GM12874 (cell line): ENCODE measurements around the gene PPFIA1.

Source experiments
- TF ChIP-seq, protein P1 (sequence below): IDR thresholded peaks from 2 replicates; pipeline ENCODE4 v1.5.1; 2011; ENCODE audit warnings: low read depth, mild to moderate bottlenecking, control low read depth, low read length, moderate library complexity; ENCODE audit not compliant: insufficient read depth

PPFIA1 gene

DNA sequence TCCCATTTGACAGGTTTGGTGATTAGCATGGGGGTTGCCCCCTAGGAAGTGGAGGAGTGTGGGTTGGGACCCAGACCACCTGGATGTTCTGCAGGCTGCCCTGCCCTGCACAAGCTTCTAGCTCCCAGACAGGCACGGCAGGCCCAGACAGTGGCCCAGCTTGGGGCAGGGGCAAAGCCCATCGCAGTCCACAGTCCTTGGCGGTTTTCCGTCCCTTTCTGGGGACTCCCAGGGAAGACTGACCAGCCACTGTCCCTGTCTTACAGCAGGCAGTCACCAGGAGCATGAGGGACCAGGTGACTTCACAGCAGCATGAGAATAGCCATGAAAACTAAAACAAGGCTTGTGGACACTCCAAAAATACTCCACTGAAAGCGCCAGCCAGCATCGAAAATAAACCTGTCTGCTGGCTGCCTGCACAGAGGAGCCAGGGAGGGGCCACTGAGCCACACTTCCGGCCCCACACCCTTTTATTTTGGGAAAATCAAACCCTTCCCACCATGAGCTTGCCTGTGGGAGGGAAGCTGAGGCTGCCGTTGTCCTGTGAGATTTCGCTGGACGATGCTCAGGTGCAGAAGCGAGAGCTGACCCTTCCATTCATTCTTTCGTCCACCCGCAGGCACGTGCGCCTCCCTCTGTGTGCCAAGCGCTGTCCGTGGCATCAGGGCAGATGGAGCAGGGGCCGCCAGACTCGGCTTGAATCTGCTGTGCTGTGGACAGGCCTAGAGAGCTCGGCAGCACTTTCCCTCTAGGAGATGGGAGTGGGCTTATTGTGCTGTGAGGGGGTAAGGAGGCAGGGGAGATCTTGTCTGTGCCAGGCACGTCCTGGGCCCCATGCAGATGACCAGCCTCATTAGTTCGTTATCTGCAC, 39.4 kb upstream of the PPFIA1 start:
- TF ChIP-seq, protein P1, sequence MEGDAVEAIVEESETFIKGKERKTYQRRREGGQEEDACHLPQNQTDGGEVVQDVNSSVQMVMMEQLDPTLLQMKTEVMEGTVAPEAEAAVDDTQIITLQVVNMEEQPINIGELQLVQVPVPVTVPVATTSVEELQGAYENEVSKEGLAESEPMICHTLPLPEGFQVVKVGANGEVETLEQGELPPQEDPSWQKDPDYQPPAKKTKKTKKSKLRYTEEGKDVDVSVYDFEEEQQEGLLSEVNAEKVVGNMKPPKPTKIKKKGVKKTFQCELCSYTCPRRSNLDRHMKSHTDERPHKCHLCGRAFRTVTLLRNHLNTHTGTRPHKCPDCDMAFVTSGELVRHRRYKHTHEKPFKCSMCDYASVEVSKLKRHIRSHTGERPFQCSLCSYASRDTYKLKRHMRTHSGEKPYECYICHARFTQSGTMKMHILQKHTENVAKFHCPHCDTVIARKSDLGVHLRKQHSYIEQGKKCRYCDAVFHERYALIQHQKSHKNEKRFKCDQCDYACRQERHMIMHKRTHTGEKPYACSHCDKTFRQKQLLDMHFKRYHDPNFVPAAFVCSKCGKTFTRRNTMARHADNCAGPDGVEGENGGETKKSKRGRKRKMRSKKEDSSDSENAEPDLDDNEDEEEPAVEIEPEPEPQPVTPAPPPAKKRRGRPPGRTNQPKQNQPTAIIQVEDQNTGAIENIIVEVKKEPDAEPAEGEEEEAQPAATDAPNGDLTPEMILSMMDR: no peak

GRCh38 chr11:70233034-70233433, 37.5 kb upstream of the PPFIA1 start:
- TF ChIP-seq, protein P1: no peak

DNA sequence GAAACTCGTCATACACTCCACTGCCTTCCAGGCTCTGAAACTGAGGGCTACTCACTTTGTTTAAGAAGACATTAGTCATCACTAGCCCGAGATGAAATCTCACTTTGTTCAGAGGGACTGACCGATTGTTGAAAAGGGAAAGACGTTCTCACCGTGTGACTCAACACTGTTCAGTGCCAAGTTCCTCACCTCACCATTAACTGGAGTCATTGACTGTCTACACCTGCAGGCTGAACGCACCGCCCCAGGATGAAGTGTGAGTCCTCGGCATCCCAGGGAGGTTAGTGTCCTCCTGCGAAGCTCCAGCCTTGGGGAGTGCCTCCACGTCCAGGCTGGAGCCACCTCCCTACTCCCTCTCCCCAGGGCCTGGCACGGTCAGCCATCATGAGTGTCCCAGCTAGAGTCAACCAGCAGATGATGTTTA, 37.0 kb upstream of the PPFIA1 start:
- TF ChIP-seq, protein P1: no peak

DNA sequence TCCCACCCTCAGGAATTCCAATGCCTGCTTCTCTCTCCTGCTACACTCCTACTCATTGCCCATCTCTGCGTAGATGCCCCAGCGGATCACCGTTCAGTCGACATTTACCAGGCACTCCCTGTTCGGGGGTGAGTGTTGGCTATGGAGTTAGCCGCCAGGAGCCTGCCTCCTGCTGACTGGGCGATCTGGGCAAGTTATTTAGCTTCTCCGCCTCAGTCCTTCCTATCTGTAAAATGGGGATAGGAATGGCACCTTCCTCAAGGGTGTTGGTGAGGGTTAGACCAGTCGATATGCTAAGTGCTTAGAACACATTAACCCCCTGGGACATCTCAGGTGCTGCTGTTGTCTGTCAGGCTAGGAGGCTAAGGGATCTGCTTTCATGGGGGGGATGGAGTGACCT, 36.5 kb upstream of the PPFIA1 start:
- TF ChIP-seq, protein P1: no peak

DNA sequence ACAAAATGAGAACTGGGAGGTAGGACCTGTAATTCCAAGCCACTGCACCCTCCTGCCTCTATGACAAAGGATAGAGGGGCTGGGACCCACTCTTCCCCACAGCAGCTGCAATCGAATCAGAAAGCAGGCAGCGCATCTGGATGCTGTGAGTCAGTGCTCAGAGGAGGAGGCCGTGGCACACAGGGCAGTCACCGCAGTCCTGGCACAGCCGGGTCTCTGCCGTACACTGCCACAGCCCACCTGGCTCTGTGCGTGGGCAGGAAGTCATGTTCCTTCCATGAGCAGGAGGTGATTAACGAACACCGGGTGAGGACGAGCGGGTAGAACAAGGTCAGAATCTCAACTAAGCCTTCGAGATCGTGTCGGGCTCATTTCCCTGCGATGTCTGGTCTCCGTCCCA, 30.2 kb upstream of the PPFIA1 start:
- TF ChIP-seq, protein P1: no peak

- TF ChIP-seq, protein P1: no peak
Observed at GRCh38 chr11:70241709-70242108, 28.8 kb upstream of the PPFIA1 start.

- TF ChIP-seq, protein P1: no peak
Observed at GRCh38 chr11:70242885-70243284, 27.6 kb upstream of the PPFIA1 start.
